ENCODE results near the gene ZNF70.
"Not testable (repeated sequence)": the region's sequence is repeated elsewhere in the genome, so short reads cannot be mapped to it uniquely, and the experiment has no call there.

The ZNF70 gene

DNA sequence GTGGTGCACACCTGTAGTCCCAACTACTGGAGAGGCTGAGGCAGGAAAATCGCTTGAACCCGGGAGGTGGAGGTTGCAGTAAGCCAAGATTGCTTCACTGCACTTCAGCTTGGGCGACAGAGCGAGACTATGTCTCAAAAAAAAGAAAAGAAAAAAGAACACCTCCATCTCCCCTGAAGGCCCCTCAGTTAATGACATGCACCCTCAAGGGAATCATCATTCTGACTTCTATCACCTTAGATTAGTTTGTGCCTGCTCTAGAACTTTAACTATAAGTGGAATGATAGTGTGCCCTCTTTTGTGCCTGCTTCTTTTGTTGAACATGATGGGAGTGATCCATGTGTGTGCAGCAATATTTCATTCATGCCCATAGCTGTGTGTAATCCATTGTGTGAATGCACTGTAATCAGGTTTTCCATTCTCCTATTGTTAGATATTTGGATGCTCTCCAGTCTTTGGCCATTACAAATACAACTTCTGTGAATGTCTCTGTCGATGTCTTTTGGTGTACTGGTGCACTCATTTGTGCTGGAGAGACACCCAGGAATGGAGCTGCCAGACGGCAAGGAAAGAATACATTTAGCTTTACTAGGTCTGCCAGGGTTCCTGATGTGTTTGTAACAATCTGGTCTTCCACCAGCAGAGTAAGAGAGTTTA lies 4.2 kb upstream of the ZNF70 start:
- no peak for DNase-seq

DNA sequence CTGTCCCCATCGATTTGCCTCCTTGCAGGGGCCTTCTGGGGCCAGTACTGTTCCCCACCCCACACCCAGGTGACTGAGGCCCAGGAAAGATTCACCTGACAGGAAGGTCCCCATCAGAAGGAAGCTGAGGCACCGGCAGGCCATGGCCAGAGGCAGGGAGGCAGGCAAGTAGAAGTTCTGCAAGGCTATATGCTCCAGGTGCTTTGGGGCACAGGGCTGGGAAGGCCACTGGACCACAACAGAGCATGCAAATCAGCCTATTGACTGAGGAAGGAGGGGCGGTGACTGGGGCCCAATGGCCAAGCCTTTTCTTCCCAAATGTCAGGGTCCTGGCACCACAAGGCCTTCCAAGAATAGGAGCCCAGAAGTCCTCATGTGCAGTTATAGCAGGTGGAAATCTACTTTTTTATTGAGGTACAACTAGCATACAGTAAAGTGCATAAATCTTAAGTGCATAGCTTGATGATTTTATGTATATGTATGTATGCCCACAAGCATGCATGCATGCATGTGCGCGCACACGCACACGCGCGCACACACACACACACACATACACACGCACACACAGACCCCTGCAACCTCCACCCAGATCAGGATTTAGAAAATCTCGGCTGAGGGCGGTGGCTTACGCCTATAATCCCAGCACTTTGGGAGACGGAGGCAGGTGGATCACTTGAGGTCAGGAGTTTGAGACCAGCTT lies 3.5 kb upstream of the ZNF70 start, which contains the start of gene VPREB3:
Gene VPREB3 (minus strand): TSS at position 206 of the 700 bp plus-strand sequence. CDS start 62 bp downstream, at position 144.
- no peak for DNase-seq

DNA sequence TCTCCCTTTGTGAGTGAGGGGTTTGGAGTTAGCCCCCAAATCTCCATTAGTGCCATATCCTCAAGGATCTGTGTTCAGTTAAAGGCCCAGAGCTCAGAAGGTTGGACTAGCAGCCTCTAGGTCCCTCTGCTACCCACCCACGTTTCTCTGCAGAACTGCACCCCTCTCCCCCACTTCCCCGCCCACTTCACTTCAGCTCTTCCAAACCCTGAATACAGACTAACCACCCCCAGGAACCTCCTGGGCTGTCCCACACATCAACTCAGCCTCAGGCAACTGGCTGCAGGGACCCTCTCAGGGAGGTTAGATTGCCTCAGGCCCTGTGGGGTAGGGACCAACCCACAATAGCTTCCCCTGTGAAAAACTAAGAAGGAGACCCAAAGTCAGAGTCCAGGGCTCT lies 2.5 kb upstream of the ZNF70 start:
- no peak for DNase-seq

DNA sequence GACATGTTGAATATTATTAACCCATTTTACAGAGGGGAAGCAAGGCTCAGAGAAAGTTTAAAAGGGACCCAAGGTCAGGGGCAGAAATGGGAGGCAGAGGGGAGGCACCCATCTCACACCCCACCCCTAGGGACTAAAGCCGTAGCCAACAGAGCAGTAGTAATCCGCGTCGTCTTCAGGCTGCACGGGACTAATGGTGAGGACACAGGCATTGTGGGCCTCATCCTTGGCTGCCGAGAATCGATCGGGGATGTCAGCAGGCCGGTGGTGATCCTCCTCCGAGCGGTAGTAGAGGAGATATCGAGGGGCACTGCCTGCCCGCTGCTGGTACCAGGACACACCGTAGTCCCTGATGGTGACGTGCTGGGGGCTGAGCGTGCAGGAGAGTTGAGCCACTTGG lies 1.8 kb upstream of the ZNF70 start:
- no peak for DNase-seq

DNA sequence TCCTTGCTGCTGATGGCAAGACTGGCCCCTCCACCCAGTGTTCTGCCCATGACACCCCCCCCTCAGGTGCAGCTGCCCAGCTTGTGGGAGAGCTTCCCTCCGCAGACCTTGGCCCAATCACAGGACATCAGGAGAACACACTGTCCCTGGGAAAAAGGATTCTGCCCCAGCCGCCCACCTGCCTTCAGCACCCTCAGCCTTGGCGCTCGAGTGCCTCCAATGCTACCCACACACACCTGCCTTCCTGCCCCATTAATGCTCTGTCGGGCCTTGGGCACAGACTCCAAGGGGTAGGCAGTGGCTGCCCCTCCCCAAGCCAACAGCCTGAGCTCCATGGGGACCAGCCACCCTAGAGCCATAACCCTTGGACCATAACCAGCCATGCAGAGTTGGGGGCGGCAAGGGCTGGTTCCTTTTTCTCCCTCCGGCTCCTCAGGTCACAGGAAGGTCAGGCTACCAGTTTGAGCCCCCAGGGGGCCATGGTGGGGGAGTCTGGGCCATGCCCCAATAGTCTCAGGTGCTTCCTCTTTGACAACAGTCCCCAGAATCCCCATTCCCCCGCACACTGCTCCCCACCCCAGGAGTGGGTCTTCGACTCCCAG lies 1.3 kb upstream of the ZNF70 start:
- no peak for DNase-seq

DNA sequence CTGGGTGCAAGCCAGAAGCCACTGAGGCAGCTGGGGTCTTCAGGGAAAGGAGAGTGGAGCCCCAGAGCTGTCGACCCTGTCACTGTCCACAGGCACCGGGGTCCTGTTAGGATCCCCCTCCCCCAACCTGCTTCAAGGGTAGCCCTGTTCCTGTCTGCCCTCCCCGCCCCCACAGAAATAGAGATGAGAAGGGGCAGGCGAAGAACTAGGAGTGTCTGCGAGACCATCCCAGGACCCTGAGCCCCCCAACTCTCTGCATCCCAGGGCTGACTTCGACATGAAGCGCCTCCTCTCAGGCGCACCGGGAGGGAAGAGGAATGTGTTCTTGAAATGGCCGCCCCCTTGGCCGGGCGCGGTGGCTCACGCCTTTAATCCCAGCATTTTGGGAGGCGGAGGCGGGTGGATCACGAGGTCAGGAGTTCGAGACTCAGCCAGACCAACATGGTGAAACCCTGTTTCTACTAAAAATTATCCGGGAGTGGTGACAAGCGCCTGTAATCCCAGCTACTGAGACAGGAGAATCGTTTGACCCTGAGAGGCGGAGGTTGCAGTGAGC lies 607 bp upstream of the ZNF70 start:
- DNase-seq, result no peak

DNA sequence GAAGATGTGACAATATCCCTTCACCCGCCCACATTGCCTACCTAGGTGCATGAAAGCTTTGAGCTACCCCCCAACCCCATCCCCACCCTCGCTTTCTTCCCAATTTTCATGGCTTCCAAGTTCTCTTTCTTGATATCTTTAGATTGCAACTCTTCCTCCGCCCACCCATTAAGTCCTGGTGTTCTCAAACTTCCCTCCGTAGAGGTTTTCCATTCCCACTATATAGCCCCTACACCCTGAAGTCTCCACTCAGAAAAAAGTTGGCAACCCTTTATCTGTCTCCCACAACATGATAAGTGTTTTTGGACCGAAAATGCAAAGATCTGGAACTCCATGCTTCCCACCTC lies 572 bp downstream of the ZNF70 start:
- DNase-seq, result no peak

DNA sequence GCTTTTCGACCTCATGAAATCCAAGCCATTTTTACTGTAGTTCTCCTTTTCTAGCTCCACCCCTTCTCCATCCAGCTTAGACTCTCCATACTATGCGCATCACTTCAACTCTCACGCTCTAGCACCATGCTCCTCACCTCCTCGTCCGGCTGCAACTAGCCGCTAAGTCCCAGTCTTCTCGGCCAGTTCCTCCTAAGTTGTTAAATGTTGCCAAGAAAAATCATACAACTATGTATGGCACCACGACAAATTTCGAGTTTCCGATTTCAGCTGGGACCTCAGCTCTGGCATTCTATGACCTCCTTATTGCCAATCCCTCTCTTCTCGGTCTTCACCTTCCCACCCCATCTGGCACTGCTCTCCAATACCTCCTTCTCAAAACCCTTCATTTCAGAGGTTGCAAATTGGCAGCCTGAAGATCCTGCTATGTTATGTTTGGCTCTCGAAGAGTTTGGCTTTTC lies 1.0 kb downstream of the ZNF70 start:
- no peak for DNase-seq

DNA sequence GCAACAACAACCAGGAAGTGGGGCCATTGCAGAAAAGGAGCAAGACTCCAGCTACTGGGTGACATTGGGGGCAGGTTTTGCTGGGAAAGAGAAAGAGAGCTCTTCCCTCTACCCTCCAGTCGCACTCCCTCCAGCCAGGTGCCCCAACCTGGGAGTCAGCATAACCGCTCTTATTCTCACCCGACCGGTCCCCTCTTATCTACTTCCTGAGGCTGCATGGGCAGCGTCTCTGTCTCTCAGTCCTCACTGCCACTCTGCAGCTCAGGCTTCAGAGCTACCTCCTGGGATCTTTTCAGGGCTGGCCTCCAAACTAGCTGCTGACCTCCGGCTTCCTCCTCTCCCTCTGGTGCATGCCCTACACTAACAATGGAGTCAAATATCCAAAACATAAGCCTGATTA lies 5.1 kb downstream of the ZNF70 start:
- no peak for DNase-seq

DNA sequence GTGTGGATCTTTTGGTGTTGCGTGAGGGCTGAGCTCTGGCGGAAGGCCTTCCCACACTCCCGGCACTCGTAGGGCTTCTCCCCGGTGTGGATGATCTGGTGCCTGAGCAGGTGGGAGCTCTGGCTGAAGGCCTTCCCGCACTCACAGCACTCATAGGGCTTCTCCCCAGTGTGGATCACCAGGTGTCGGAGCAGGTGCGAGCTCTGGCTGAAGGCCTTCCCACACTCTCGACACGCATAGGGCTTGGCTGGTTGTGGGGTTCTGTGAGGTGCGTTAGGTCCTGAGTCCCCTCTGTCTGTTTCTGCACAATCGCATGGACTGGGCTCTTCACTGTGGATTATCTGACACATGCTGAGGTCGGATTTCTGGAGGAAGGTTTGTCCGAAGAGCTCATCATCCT lies 6.4 kb downstream of the ZNF70 start:
- no peak for DNase-seq

DNA sequence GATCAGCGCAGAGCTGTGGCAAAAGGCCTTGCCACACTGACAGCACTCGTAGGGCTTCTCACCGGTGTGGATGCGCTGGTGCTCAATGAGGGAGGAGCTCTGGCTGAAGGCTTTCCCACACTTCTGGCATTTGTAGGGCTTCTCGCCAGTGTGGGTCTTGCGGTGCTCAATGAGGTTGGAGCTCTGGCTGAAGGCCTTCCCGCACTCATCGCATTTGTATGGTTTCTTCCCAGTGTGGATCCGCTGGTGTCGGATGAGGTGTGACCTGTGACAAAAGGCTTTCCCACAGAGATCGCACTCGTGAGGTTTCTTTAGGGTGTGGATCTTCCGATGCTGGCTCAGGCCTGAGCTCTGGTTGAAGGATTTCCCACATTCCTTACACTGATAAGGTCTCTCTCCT lies 6.9 kb downstream of the ZNF70 start:
- no peak for DNase-seq

DNA sequence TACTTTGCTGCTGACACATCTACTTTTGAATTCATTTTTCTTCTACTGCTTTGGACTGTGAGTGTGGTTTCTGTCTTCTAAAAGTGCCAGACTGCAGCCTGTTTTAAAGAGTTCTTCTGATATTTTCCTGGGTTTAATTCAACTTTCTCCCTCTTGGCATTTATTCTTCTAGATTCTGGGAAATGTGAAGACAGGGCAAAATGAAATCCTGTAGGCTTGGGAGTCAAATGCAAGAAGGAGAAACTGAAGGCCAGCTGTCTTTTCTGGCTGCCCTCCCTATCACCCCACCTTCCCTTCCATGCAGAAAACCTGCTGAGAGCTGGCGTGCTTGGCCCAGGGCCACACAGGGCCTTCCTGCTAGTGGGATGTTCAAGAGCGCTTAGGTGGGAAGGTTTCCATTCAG lies 7.6 kb downstream of the ZNF70 start:
- no peak for DNase-seq

DNA sequence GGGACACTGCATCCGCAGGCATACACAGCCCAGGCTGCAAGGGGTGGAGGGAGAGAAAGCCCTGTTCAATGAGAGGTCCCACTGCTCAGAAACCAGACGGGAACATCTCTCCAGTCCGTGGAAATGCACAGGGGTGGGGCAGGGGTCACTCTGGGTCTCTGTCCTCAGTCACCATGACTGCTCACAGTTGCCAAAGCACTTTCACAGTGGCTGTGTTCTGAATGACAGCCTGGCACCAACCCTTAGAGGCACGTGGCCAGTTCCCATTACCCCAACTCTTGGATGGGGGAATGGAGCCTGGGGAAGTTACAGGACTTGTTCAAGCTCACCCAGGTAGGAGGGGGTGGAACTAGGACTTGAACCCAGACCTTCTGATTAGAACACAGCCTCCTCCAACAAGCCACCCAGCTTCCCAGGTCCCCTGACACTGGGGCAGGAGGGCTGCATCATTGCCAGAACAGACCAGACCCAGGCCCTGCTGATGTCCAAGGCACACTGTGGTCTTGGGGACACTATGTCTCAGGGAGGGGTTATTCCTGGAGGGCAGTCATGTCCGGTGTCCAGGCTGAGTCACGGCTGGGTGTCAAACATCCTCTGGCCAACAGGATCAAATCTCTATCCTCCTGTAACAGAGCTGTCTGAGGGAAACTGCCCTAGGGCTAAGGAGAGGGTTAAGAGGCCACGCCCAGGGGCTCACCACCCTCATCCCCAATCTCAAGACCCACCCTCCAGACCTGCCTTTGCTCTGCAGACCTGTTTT lies 8.2 kb downstream of the ZNF70 start:
- DNase-seq, result no peak

DNA sequence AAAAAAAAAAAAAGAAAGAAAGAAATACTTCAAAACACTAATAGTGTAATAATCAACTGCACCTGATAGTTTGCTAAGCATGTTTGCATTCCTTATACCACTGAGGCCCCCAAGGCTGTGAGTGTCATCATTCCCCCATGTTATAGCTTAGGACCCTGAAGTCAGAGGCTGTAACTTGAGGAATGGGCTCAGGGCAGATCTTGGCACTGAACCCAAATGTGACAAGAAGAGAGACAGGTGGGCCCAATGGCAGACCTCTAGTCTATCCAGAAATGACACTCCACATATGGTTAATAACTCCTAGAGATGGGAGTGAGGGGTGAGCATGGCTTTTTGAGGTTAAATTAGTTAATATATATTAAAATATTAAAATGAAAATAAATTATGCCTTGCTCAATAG lies 13.2 kb downstream of the ZNF70 start:
- no peak for DNase-seq

DNA sequence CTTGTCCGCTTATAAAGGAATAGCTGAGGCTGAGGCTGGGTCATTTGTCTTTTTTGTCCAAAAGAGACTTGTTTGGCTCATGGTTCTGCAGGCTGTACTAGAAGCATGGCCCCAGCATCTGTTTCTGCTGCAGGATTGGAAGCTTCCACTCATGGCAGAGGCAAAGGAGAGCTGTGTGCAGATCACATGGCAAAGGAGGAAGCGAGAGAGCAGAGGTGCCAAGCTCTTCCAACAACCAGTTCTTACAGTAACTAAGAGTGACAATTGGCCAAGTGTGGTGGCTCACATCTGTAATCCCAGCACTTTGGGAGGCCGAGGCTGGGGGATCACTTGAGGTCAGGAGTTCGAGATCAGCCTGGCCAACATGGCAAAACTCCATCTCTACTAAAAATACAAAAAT lies 22.8 kb downstream of the ZNF70 start:
- DNase-seq, result not testable (repeated sequence)

DNA sequence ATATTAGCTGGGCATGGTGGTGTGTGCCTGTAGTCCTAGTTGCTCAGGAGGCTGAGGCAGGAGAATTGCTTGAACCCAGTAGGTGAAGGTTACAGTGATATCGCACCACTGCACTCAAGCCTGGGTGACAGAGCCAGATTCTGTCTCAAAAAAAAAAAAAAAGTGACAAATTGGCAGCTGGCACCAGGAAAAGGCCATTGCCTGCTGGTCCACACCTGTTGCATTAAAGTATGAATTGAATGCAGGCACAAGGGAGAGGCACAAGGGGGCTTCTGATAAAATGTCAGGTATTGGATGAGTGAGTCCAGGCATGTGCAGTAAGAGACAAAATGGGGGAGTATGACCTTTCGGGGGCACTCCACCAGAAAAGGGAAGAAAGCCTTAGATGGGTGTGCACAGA lies 28.2 kb downstream of the ZNF70 start:
- no peak for DNase-seq

DNA sequence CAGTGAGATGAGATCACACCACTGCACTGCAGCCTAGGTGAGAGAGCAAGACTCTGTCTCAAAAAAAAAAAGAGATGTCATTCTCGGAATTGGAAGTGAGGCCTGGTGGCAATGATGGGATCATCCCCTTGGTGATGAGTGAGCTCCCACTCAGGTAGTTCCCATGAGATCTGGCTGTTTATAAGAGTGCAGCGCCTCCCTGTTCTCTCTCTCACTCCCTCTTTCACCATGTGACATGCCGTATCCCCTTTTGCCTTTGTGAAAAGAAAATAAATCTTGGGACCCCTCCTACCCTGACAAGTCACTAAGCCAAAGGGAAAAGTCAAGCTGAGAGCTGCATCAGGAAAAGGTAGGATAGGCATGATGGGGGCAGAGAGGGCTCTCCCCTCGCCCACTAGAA lies 28.8 kb downstream of the ZNF70 start:
- DNase-seq, result no peak

DNA sequence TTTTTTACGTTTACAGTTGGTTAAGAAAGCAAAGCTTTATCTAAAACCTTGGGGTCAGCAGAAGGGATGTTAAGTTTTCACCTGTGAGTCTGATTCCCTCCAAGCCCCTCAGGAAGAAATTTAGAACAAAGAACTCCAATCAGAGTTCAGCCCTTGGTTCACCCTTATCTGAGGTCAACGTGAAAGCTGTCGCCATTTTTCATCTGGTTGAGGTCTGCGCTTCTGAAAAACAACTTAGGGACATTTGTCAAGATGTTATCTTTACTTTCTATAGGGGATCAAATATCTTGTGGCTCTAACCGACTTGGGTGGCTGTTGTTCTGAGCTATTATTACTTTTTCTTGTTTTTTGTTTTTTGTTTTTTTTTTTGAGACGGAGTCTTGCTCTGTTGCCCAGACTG lies 30.1 kb downstream of the ZNF70 start:
- no peak for DNase-seq

DNA sequence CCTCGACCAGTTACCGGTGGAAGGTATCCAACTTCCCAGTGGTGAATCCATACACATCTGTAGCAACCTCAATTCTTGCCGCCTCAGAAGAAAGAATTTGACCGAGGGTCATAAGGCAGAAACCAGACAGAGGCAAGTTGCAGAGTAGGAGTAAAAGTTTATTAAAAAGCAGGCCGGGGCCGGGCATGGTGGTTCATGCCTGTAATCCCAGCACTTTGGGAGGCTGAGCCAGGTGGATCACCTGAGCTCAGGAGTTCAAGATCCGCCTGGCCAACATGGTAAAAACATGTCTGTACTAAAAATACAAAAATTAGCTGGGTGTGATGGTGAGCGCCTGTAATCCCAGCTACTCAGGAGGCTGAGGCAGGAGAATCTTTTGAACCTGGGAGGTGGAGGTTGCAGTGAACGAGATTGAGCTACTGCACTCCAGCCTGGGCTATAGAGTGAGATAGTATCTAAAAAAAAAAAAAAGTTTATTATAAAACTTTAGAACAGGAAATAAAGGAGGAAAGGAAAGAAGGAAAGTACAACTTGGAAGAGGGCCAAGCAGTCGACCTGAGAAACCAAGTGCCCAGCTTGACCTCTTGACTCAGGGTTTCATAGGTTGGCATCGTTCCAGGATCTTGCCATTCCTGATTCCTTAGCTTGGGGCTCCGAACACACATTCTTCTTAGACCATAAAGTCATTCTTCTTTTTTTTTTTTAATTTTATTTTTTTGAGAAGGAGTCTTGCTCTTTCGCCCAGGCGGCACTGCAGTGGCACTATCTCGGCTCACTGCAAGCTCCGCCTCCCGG lies 32.3 kb downstream of the ZNF70 start:
- DNase-seq, result no peak

DNA sequence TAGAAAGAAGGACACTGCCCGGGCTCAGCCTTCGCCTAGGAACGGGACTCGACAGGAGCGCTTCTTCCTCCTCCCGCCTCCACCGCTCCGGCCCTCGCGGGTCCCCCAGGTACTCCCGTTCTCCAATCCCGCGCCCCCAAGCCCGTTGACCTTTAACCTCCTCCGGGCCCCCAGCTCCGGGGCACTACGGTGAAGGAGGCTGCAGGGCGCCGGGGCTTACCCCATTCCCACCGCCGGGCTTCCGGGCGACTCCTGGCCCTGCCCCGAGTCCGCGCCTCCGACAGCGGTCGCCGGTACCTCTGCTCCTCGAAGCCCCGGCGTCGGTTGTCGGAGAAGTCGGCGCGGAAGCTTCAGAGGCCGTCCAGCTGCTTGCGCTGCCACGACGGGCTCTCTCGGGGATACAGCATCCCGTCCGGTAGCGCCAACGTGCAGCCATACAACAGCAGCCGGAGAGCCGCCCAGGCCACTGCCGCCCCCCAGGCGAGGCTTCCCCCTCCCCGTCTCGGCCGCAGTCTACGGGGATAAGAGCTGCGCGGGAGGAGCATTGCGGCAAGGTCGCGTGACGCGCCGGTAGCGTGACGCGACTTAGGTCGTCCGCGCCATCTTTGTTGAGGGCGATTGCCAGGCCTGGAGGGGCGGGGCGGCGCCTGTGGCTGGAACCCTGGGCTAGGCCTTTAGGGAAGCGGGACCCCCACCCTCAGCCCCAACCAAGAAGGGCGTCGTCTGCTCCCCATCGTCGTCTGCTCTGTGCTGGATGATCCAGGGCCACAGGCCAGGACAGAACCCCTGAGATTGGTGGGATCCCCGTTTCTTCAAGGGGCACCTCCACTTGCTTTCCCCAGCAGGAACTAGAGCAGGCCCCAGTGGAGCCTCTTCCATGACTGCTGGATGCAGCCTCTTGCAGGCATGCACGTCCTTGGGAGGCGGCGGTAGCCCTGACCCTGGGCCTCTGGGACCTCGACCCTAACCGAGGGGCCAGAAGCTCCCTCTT lies 33.8 kb downstream of the ZNF70 start:
- DNase-seq, result peak; percentile 61

DNA sequence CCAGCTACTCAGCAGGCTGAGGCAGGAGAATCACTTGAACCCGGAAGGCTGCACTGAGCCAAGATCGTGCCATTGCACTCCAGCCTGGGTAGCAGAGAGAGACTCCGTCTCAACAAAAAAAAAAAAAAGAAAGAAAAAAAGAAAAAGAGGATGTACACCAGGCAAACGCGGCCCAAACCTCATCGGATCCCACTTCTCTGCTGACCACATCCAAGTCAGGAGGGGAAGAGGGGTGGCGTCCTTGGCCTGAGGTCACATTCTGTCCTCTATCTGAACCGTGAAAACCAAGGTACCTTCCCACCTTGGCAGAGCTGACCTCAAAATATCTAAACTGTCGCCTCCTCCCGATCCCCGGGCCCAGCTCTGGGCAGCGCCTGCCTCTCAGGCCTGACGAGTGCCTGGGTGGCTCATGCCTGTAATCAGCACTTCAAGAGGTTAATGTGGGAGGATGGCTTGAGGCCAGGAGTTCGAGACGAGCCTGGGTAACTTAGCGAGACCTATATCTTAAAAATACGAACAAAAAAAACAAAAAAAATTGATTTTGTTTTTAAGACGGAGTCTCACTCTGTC lies 35.0 kb downstream of the ZNF70 start:
- no peak for DNase-seq
